Stomach (tissue), 9 donors: ENCODE data around the gene MUC20. TPM values are rescaled to one million over a fixed set of nuclear protein-coding genes. Genes with fewer than 3 reads are reported as not detected.

ENCODE experiments used
- DNase-seq, 2 donors: peaks; one replicate each; pipeline versions ENCODE4 v3.0.0 to v3.0.0-alpha.2; 2013 to 2019
- H3K27ac ChIP-seq, 5 donors: fragments of 200-600 bp in 4 of 5; sonication (generic) in 4 of 5; one replicate each; pipeline ENCODE4 v1.5.1; 2013 to 2019; ENCODE audit warnings: mild to moderate bottlenecking in 1 of 5, moderate library complexity in 1 of 5
- H3K27me3 ChIP-seq, 3 donors: fragments of 200-600 bp; sonication (generic); one replicate each; pipeline ENCODE4 v1.5.1; 2017 to 2019; ENCODE audit warnings: mixed run types in 1 of 3
- H3K36me3 ChIP-seq, 4 donors: fragments of 200-600 bp; sonication (generic); 1 replicate in 3 of 4; 2 replicates in 1 of 4; pipeline ENCODE4 v1.5.1; 2016 to 2019
- H3K4me1 ChIP-seq, 4 donors: fragments of 200-600 bp; sonication (generic); one replicate each; pipeline ENCODE4 v1.5.1; 2016 to 2019
- H3K4me3 ChIP-seq, 4 donors: fragments of 200-600 bp; sonication (generic) in 3 of 4; one replicate each; pipeline ENCODE4 v1.5.1; 2016 to 2019; ENCODE audit warnings: mild to moderate bottlenecking in 1 of 4
- H3K9me3 ChIP-seq, 4 donors: fragments of 200-600 bp; sonication (generic); one replicate each; pipeline ENCODE4 v1.5.1; 2016 to 2019
- CTCF ChIP-seq, 7 experiments: fragments of 450-650 bp in 4 of 7; fragments of 200-600 bp in 3 of 7; sonication (generic) in 3 of 7; IDR thresholded peaks; one replicate each; pipeline ENCODE4 v1.5.1; 2016 to 2019; ENCODE audit warnings: antibody characterized with exemption in 7 of 7, control low read depth in 2 of 7, mild to moderate bottlenecking in 1 of 7
- EP300 ChIP-seq: sonication (generic); formaldehyde crosslinking; IDR thresholded peaks from one replicate; pipeline ENCODE4 v1.6.1; 2017; ENCODE audit warnings: antibody characterized with exemption
- POLR2A ChIP-seq, 4 donors: fragments of 450-650 bp; IDR thresholded peaks; one replicate each; pipeline ENCODE4 v1.6.1; 2016; ENCODE audit warnings: antibody characterized with exemption in 4 of 4, control low read depth in 2 of 4, mild to moderate bottlenecking in 1 of 4, moderate library complexity in 1 of 4
- POLR2AphosphoS5 ChIP-seq, 3 donors: sonication (generic); formaldehyde crosslinking; IDR thresholded peaks; one replicate each; pipeline ENCODE4 v1.6.1; 2016; ENCODE audit warnings: antibody characterized with exemption in 3 of 3
- WGBS, 5 donors: extraction: QIAGEN DNeasy Blood & Tissue Kit in 3 of 5; methylation state at CpG; one replicate each; pipeline versions ENCODE4 v1.1.5 to v1.1.7; 2013 to 2018; 5-methylcytosine and 5-hydroxymethylcytosine counted together
- intact Hi-C: fragments of 100-400 bp; cut with DNase I; formaldehyde crosslinking; loops from one replicate; pipeline ENCODE4 v1.15.1; 2023; ENCODE audit warnings: low total_unique reads
- polyA plus RNA-seq, 3 donors: library from polyadenylated mRNA; stranded (reverse); fragments of 200-250 nt; gene quantifications; one replicate each; pipeline ENCODE4 v1.2.3, GENCODE V29; 2013
- total RNA-seq, 5 donors: library from RNA; depleted of rRNA; stranded (reverse); fragments of >200 nt; gene quantifications; one replicate each; pipeline versions ENCODE4 v1.1.0 to v1.2.3, GENCODE V29; 2014 to 2016
- donor health status: healthy with polysubstance abuse.
- donor health status: Bipolar disorder and iron deficiency.
- donor health status: healthy.

MUC20 gene
- total and polyA plus RNA-seq, 8 donors = 3.8 to 64.8 (median 17.1) TPM

DNA sequence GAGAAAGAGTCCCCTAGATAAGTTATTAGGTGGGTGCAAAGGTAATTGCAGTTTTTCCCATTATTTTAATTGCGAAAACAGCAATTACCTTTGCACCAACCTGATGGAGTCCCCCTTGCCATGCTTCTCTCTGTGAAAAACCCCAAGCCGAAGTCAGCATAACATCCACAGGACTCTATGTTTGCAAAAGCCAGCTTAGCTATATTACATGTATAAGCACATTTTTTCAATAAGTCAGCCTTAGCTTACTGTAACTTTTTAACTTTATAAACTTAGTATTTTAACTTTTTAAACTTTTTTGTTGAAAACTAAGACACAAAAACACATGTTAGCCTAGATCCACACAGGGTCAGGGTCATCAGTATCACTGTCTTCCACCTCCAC, 21.4 kb upstream of the MUC20 start:
- peaks cover 0 to 48% (median 36%) of the 10 kb centered on the region in 4 donors for H3K36me3 ChIP-seq
- H3K9me3 ChIP-seq = no peaks in the 10 kb centered on the region
- no peak overlapping the region for H3K27ac ChIP-seq
- peaks cover 0 to 5% (median 0%) of the 10 kb centered on the region in 4 donors for H3K4me1 ChIP-seq
- no peak for DNase-seq
- 82 to 94% (median 89%) methylated on average over 2 of the region's 2 CpGs for WGBS, 5 donors
- H3K4me3 ChIP-seq = no peak overlapping the region
- intact Hi-C loops = no loop called here
- TF ChIP-seq CTCF (IDR thresholded peaks at IDR 0.05) (no peak), POLR2A (IDR thresholded peaks at IDR 0.05) (no peak), EP300 (no peak), POLR2AphosphoS5 (IDR thresholded peaks at IDR 0.05) (no peak)
- no peaks in the 10 kb centered on the region for H3K27me3 ChIP-seq

GRCh38 chr3:195699860-195700259, 20.9 kb upstream of the MUC20 start:
- TF ChIP-seq POLR2AphosphoS5 (IDR thresholded peaks at IDR 0.05) (no peak), EP300 (no peak), POLR2A (IDR thresholded peaks at IDR 0.05) (no peak), CTCF (IDR thresholded peaks at IDR 0.05) (no peak)
- intact Hi-C loops = no loop called here
- 56 to 76% (median 69%) methylated on average over 6 of the region's 6 CpGs for WGBS, 5 donors
- Histone ChIP-seq H3K4me1 (peaks cover 0 to 5% (median 0%) of the 10 kb centered on the region in 4 donors), H3K4me3 (no peak overlapping the region), H3K36me3 (peaks cover 0 to 43% (median 31%) of the 10 kb centered on the region in 4 donors), H3K27me3 (no peaks in the 10 kb centered on the region), H3K9me3 (no peaks in the 10 kb centered on the region), H3K27ac (no peak overlapping the region)
- DNase-seq = no peak

- peaks cover 0 to 5% (median 0%) of the 10 kb centered on the region in 4 donors for H3K4me1 ChIP-seq
- no peak for DNase-seq
- H3K27ac ChIP-seq = no peak overlapping the region
- 63 to 84% (median 80%) methylated on average over 5 of the region's 5 CpGs for WGBS, 5 donors
- peaks cover 0 to 39% (median 28%) of the 10 kb centered on the region in 4 donors for H3K36me3 ChIP-seq
- TF ChIP-seq EP300 = no peak
- TF ChIP-seq POLR2AphosphoS5 (IDR thresholded peaks at IDR 0.05) = no peak
- TF ChIP-seq POLR2A (IDR thresholded peaks at IDR 0.05) = no peak
- TF ChIP-seq CTCF (IDR thresholded peaks at IDR 0.05) = no peak
- intact Hi-C loops = no loop called here
- no peaks in the 10 kb centered on the region for H3K27me3 ChIP-seq
- no peak overlapping the region for H3K4me3 ChIP-seq
- no peaks in the 10 kb centered on the region for H3K9me3 ChIP-seq
These were observed 20.5 kb upstream of the MUC20 start for GRCh38 chr3:195700319-195700718.

DNA sequence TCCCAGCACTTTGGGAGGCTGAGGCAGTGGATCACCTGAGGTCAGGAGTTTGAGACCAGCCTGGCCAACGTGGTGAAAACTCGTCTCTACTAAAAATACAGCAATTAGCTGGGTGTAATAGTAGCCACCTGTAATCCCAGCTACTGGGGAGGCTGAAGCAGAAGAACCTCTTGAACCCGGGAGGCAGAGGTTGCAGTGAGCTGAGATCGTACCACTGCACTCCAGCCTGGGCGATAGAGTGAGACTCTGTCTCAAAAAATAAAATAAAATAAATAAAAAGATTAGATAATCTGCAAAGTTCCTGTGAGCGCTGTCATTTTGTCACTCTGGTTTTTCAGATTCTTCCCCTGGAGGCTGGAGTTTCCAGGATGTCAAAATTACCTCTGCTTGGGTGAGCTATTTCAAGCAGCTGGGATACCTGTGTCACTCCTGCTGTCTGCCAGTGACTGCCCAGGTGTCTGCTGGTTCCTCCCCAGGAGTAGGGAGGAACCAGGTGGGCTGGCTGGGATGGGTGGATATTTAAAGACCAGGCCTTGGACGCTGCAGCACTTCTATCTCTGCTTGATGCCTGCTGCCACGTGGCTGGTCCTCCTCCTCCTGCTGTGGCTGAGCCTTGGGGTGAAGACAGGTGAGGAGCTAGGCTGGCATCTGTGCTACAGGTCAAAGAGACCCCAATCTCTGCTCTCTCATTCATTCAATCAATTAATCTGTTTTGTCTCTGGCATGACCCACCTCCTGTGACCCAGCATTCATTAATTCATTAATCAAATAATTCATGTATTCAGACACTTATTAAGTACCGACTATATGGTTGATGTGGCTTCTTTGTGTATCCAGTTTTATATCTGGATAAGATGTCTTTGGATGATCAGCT, 19.5 kb upstream of the MUC20 start:
- no peaks in the 10 kb centered on the region for H3K9me3 ChIP-seq
- peaks cover 0 to 37% (median 21%) of the 10 kb centered on the region in 4 donors for H3K36me3 ChIP-seq
- WGBS, 5 donors = 64 to 75% (median 70%) methylated on average over 9 of the region's 9 CpGs
- no peak for DNase-seq
- intact Hi-C loops = no loop called here
- H3K27ac ChIP-seq = no peak overlapping the region
- H3K4me1 ChIP-seq = peaks cover 0 to 5% (median 0%) of the 10 kb centered on the region in 4 donors
- no peaks in the 10 kb centered on the region for H3K27me3 ChIP-seq
- H3K4me3 ChIP-seq = no peak overlapping the region
- TF ChIP-seq EP300 (no peak), POLR2A (IDR thresholded peaks at IDR 0.05) (no peak), CTCF (IDR thresholded peaks at IDR 0.05) (no peak), POLR2AphosphoS5 (IDR thresholded peaks at IDR 0.05) (no peak)
